Heart right ventricle (tissue), 16 donors: Measurements from ENCODE around the gene ASGR2. TPM values are rescaled to one million over a fixed set of nuclear protein-coding genes. Genes with fewer than 3 reads are reported as not detected.

Experiments used
- ATAC-seq, 8 donors: fragments of 200-7000 bp; cut with Tn5 transposase; one replicate each; pipeline ENCODE4 v1.9.1; 2020; ENCODE audit warnings: mild to moderate bottlenecking in 8 of 8, moderate library complexity in 8 of 8, moderate number of reproducible peaks in 1 of 8
- DNase-seq, 2 donors: peaks; one replicate each; pipeline ENCODE4 v3.0.0-alpha.2; 2020
- H3K27ac ChIP-seq, 10 donors: fragments of 200-600 bp; sonication (generic) in 2 of 10; one replicate each; pipeline versions ENCODE4 v1.5.0 to v1.8.0; 2020 to 2022; ENCODE audit warnings: mild to moderate bottlenecking in 3 of 10
- H3K27me3 ChIP-seq, 7 donors: fragments of 200-600 bp; one replicate each; pipeline ENCODE4 v1.8.0; 2021 to 2022; ENCODE audit warnings: mild to moderate bottlenecking in 2 of 7
- H3K36me3 ChIP-seq, 9 donors: fragments of 200-600 bp; sonication (generic) in 1 of 9; one replicate each; pipeline versions ENCODE4 v1.5.0 to v1.8.0; 2020 to 2022; ENCODE audit warnings: mild to moderate bottlenecking in 2 of 9
- H3K4me1 ChIP-seq, 9 donors: fragments of 200-600 bp; sonication (generic) in 1 of 9; one replicate each; pipeline versions ENCODE4 v1.5.0 to v1.8.0; 2020 to 2022; ENCODE audit warnings: mild to moderate bottlenecking in 4 of 9
- H3K4me3 ChIP-seq, 10 donors: fragments of 200-600 bp; sonication (generic) in 2 of 10; one replicate each; pipeline versions ENCODE4 v1.5.0 to v1.8.0; 2020 to 2022; ENCODE audit warnings: mild to moderate bottlenecking in 7 of 10, moderate library complexity in 2 of 10
- H3K9me3 ChIP-seq, 11 donors: fragments of 200-600 bp in 10 of 11; sonication (generic) in 2 of 11; one replicate each; pipeline versions ENCODE4 v1.5.0 to v1.8.0; 2013 to 2022; ENCODE audit warnings: mild to moderate bottlenecking in 2 of 11, control low read depth in 1 of 11, moderate library complexity in 1 of 11
- WGBS, 2 donors: extraction: QIAGEN DNeasy Blood & Tissue Kit; methylation state at CpG; one replicate each; pipeline ENCODE4 v1.1.7; 2013; ENCODE audit warnings: inconsistent platforms in 1 of 2; 5-methylcytosine and 5-hydroxymethylcytosine counted together
- intact Hi-C, 10 donors: fragments of 100-400 bp; cut with DNase I; formaldehyde crosslinking; loops; one replicate each; pipeline versions ENCODE4 v1.11.1 to v1.14.2; 2022
- polyA plus RNA-seq, 2 donors: library from polyadenylated mRNA; stranded (reverse); fragments of 200-250 nt; gene quantifications; one replicate each; pipeline ENCODE4 v1.2.3, GENCODE V29; 2013
- total RNA-seq, 10 donors: library from RNA; stranded (reverse); fragmentation: NEBNext Ultra II Directional in 3 of 10; extraction: Animal tissue kit (Norgen Biotek cat#: 25700) in 3 of 10; gene quantifications; one replicate each; pipeline versions ENCODE4 v1.2.1 to v1.2.4, GENCODE V29; 2021 to 2023
- TF ChIP-seq, protein P1 (sequence below), 9 donors: fragments of 200-600 bp; sonication (generic) in 2 of 9; IDR thresholded peaks; one replicate each; pipeline versions ENCODE4 v1.5.0 to v1.8.0; 2021 to 2022; ENCODE audit warnings: antibody characterized with exemption in 9 of 9, mild to moderate bottlenecking in 5 of 9, moderate library complexity in 1 of 9
- donor health status: Arrhythmogenic right ventricular cardiomyopathy.
- donor health status: ischemic (EF 13 %, LVEDD 7.1; RV severe dilation, severe dysfunction).
- donor health status: healthy with polysubstance abuse.
- donor health status: DM: no; HTN: yes; CAD: no.
- donor health status: DM: no; HTN: no; CAD: no.
- donor health status: ischemic (EF 25% LVEDD 6.9; RV normal size, moderate dysfunction).
- donor health status: ischemic (EF 25% LVEDD 5.7; RV mildly dilated, moderate dysfunction).
- donor health status: healthy.
- donor health status: DM: yes; HTN: yes; CAD: no.
- donor health status: Ischemic cardiomyopathy.
- donor health status: ischemic (EF 35%, LVEDD 5.7; RV mildly dilated, moderate dysfunction).
- donor health status: nonischemic (EF 11% LVEDD 7.7; RV severe dilation, severe dysfunction).
- donor health status: DM: yes; HTN: yes; CAD: no.
- donor health status: PGD.
- donor health status: ischemic (EF 29% LVEDD 5.4; RV normal size, mild dysfunction).
- donor health status: nonischemic (EF 23%, LVEDD 6.1; RV moderate dilation, normal function).

Gene ASGR2
- total and polyA plus RNA-seq, 12 donors, result 0.16 to 0.54 (median 0.33) TPM; not detected in 6

DNA sequence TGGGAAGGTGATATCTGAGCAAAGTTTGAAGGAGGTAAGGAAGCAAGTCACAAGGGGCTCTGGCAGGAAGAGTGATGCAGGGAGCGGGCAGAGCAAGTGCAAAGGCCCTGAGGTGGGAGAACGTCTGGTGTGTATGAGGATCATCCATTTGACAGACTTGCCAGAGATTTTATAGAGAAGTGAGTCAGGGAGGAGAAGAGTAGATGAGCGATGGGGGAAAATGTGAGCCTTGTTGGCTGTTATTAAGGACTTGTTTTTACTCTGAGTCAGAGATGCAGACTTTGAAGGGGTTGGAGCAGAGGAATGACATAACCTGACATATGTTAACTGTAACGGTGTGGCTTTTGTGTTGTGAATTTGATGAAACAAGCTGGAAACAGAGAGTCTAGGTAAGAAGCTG, 31.0 kb downstream of the ASGR2 start:
- Histone ChIP-seq H3K9me3 (no peaks in the 10 kb centered on the region), H3K4me1 (peaks cover 0 to 42% (median 0%) of the 10 kb centered on the region in 9 donors), H3K27me3 (peaks cover 0 to 13% (median 0%) of the 10 kb centered on the region in 7 donors), H3K4me3 (no peak overlapping the region), H3K27ac (peak overlapping the region in 1 of 10 donors; percentile 77), H3K36me3 (no peaks in the 10 kb centered on the region)
- no peak for ATAC-seq
- TF ChIP-seq, protein P1, sequence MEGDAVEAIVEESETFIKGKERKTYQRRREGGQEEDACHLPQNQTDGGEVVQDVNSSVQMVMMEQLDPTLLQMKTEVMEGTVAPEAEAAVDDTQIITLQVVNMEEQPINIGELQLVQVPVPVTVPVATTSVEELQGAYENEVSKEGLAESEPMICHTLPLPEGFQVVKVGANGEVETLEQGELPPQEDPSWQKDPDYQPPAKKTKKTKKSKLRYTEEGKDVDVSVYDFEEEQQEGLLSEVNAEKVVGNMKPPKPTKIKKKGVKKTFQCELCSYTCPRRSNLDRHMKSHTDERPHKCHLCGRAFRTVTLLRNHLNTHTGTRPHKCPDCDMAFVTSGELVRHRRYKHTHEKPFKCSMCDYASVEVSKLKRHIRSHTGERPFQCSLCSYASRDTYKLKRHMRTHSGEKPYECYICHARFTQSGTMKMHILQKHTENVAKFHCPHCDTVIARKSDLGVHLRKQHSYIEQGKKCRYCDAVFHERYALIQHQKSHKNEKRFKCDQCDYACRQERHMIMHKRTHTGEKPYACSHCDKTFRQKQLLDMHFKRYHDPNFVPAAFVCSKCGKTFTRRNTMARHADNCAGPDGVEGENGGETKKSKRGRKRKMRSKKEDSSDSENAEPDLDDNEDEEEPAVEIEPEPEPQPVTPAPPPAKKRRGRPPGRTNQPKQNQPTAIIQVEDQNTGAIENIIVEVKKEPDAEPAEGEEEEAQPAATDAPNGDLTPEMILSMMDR (IDR thresholded peaks at IDR 0.05), result no peak
- intact Hi-C loops, result loop anchor here in 1 of 10 donors (5.0 kb wide), 1 partner anchor 39 kb away; no protein-coding TSS in a partner anchor
- DNase-seq, result no peak
- WGBS, 2 donors, result 83 to 85% methylated on average over 4 of the region's 4 CpGs

DNA sequence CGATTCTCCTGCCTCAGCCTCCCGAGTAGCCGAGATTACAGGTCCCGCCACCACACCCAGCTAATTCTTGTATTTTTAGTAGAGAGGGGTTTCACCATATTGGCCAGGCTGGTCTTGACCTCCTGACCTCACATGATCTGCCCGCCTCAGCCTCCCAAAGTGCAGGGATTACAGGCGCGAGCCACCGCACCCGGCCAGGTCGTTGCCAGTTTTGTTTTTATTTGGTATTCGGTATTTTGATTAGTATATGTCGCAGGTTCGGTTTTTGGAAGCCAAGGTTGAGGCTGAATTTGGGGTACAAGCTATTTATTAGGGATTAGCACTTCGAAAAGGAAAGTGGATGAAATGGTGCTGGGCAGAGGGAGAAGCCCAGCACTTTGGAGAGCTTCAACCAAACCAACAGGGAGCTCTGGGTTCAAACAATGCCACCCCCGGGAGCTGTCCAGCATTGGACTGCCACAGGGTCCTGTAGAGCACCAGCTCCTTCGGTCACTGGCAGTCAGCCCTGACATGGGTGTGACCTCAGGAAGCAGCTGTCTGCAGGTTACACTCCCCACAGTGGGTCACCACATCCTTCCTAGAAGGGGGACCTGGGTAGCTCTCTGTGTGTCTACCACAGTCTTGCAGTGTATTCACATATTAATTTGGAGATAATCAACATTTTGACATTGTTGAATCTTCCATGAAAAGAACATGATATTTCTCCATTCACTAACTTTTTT, 33.1 kb downstream of the ASGR2 start:
- peaks cover 0 to 42% (median 0%) of the 10 kb centered on the region in 9 donors for H3K4me1 ChIP-seq
- ATAC-seq, result no peak

DNA sequence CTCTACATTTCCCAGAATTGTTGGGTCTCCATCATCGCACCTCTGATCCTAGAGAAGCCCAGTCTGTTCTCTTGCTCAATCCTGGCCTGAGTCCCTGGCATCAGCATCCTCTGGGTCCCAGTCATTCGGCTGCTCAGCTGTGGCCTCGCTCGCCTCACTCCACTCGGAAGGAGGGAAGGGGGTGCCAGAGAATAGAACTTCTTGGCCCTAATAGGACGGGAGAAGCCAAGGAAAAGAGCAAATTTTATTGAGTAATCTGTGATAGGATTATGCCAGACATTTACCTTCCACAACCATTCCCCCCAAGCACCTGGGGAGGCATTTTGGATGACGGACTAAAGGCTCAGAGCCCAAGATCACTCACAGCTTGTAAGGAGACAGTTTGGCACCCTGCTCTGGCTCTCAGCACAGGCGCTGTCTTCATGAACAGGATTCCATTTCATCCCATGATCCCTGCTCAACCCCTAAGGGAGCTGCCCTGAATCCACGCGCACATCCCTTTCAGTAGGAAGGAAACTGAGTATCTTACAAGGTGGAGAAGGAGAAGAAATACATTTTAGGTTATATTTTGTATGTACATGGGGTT, 34.1 kb downstream of the ASGR2 start:
- Histone ChIP-seq H3K36me3 (no peaks in the 10 kb centered on the region), H3K4me3 (no peak overlapping the region), H3K4me1 (peaks cover 0 to 42% (median 0%) of the 10 kb centered on the region in 9 donors), H3K9me3 (no peaks in the 10 kb centered on the region), H3K27ac (peak overlapping the region in 6 of 10 donors; percentile 4 to 79 (median 48)), H3K27me3 (peaks cover 0 to 5% (median 0%) of the 10 kb centered on the region in 7 donors)
- intact Hi-C loops, result loop anchor here in 1 of 10 donors (5.0 kb wide), 1 partner anchor 42 kb away; no protein-coding TSS in a partner anchor
- ATAC-seq (peak in 7 of 8 donors; percentile 41 to 86 (median 78)), DNase-seq (peak; percentile 36 to 39)
- 52 to 60% methylated on average over 10 of the region's 10 CpGs for WGBS, 2 donors
- TF ChIP-seq, protein P1 (IDR thresholded peaks at IDR 0.05), result no peak

More for the DNA sequence above, 33.1 kb downstream of the ASGR2 start:
- Histone ChIP-seq H3K4me3 (no peak overlapping the region), H3K36me3 (no peaks in the 10 kb centered on the region), H3K9me3 (no peaks in the 10 kb centered on the region), H3K27ac (no peak overlapping the region), H3K27me3 (peaks cover 0 to 8% (median 0%) of the 10 kb centered on the region in 7 donors)
- intact Hi-C loops, result loop anchor here in 1 of 10 donors (5.0 kb wide), 1 partner anchor 41 kb away; no protein-coding TSS in a partner anchor
- WGBS, 2 donors, result 81 to 86% methylated on average over 16 of the region's 16 CpGs
- TF ChIP-seq, protein P1 (IDR thresholded peaks at IDR 0.05), result no peak
- no peak for DNase-seq
